ENCODE data around the gene BLCAP. TPM values are rescaled to one million over a fixed set of nuclear protein-coding genes. Genes with fewer than 3 reads are reported as not detected.
"Not testable (repeated sequence)": the region's sequence is repeated elsewhere in the genome, so short reads cannot be mapped to it uniquely, and the experiment has no call there.

BLCAP gene
- 10 to 100 TPM; 66.6 to 78.7 TPM for total RNA-seq

- Histone ChIP-seq H3K4me3 (peak within 1 kb of the TSS; percentile 97 to 100), H3K4me1 (peaks cover 0 to 47% of the 10 kb centered on the region in 2 donors), H3K27me3 (no peaks in the 10 kb centered on the region), H3K9me3 (no peaks in the 10 kb centered on the region), H3K36me3 (no peaks in the 10 kb centered on the region), H3K27ac (peak within 1 kb of the TSS; percentile 95 to 96)
- no peak for TF ChIP-seq CTCF (IDR thresholded peaks at IDR 0.05)
- DNase-seq (ENCODE audit: low spot score) = peak; percentile 94
Observed at GRCh38 chr20:37527638-37528445, at the start of gene BLCAP. Gene BLCAP (minus strand): TSS chr20:37527876. CDS start chr20:37519174, 8,702 bp downstream.

- not testable (repeated sequence) for H3K27ac ChIP-seq; H3K4me1 ChIP-seq; H3K27me3 ChIP-seq; H3K36me3 ChIP-seq; DNase-seq (ENCODE audit: low spot score); H3K4me3 ChIP-seq; H3K9me3 ChIP-seq
Observed at GRCh38 chr20:37577436-37577835, 49.8 kb upstream of the BLCAP start.

GRCh38 chr20:37576911-37577310 lies 49.2 kb upstream of the BLCAP start:
- Histone ChIP-seq H3K27me3 (no peaks in the 10 kb centered on the region), H3K4me3 (no peak overlapping the region), H3K9me3 (no peaks in the 10 kb centered on the region), H3K27ac (no peak overlapping the region), H3K4me1 (no peaks in the 10 kb centered on the region), H3K36me3 (no peaks in the 10 kb centered on the region)
- no peak for TF ChIP-seq CTCF (IDR thresholded peaks at IDR 0.05)
- DNase-seq (ENCODE audit: low spot score) = no peak

GRCh38 chr20:37575884-37576283 lies 48.2 kb upstream of the BLCAP start:
- Histone ChIP-seq H3K27ac (no peak overlapping the region), H3K4me3 (no peak overlapping the region), H3K9me3 (no peaks in the 10 kb centered on the region), H3K4me1 (no peaks in the 10 kb centered on the region), H3K27me3 (no peaks in the 10 kb centered on the region), H3K36me3 (no peaks in the 10 kb centered on the region)
- no peak for TF ChIP-seq CTCF (IDR thresholded peaks at IDR 0.05)
- no peak for DNase-seq (ENCODE audit: low spot score)

- TF ChIP-seq CTCF (IDR thresholded peaks at IDR 0.05) = no peak
- Histone ChIP-seq H3K4me1 (no peaks in the 10 kb centered on the region), H3K9me3 (no peaks in the 10 kb centered on the region), H3K27ac (no peak overlapping the region), H3K36me3 (no peaks in the 10 kb centered on the region), H3K27me3 (no peaks in the 10 kb centered on the region), H3K4me3 (no peak overlapping the region)
- no peak for DNase-seq (ENCODE audit: low spot score)
Observed at GRCh38 chr20:37574199-37574890, 46.7 kb upstream of the BLCAP start.

- Histone ChIP-seq H3K27ac (no peak overlapping the region), H3K27me3 (no peaks in the 10 kb centered on the region), H3K9me3 (no peaks in the 10 kb centered on the region)
Observed at GRCh38 chr20:37573626-37574198, 46.0 kb upstream of the BLCAP start.

More at GRCh38 chr20:37573626-37574198, 46.0 kb upstream of the BLCAP start:
- no peak for DNase-seq (ENCODE audit: low spot score)
- Histone ChIP-seq H3K4me3 (no peak overlapping the region), H3K36me3 (no peaks in the 10 kb centered on the region), H3K4me1 (no peaks in the 10 kb centered on the region)
- TF ChIP-seq CTCF (IDR thresholded peaks at IDR 0.05) = no peak

All from right atrium auricular region (tissue), 2 donors.